Smooth muscle cell (in vitro differentiated cells): ENCODE measurements around the gene GPR61. TPM values are rescaled to one million over a fixed set of nuclear protein-coding genes. Genes with fewer than 3 reads are reported as not detected.

Experiments
- DNase-seq: peaks from one replicate; lab custom pipeline; 2025; ENCODE audit not compliant: unreplicated experiment; lab: John Stamatoyannopoulos, UW
- H2AFZ ChIP-seq: fragments of 200-600 bp; sonication (generic); 2 replicates; pipeline ENCODE4 v1.6.0; 2016; ENCODE audit warnings: antibody characterized with exemption, low read depth, mild to moderate bottlenecking
- H3F3A ChIP-seq: fragments of 200-600 bp; sonication (generic); 2 replicates; pipeline ENCODE4 v1.6.0; 2017; ENCODE audit warnings: antibody characterized with exemption, low read depth
- H3K27ac ChIP-seq: fragments of 200-600 bp; sonication (generic); 2 replicates; pipeline ENCODE4 v1.5.1; 2016; ENCODE audit warnings: low read depth, mild to moderate bottlenecking
- H3K27me3 ChIP-seq: fragments of 200-600 bp; sonication (generic); 2 replicates; pipeline ENCODE4 v1.6.1; 2016; ENCODE audit warnings: low read depth, mild to moderate bottlenecking
- H3K36me3 ChIP-seq: fragments of 200-600 bp; sonication (generic); 2 replicates; pipeline ENCODE4 v1.5.1; 2016; ENCODE audit warnings: low read depth
- H3K4me1 ChIP-seq: fragments of 200-600 bp; sonication (generic); 2 replicates; pipeline ENCODE4 v1.5.1; 2016; ENCODE audit warnings: low read depth
- H3K4me2 ChIP-seq: fragments of 200-600 bp; sonication (generic); 2 replicates; pipeline ENCODE4 v1.6.0; 2016; ENCODE audit warnings: mild to moderate bottlenecking
- H3K4me3 ChIP-seq: fragments of 200-600 bp; sonication (generic); 2 replicates; pipeline ENCODE4 v1.5.1; 2016; ENCODE audit warnings: mild to moderate bottlenecking
- H3K79me2 ChIP-seq: fragments of 200-600 bp; sonication (generic); 2 replicates; pipeline ENCODE4 v1.6.0; 2016; ENCODE audit warnings: low read depth, mild to moderate bottlenecking
- H3K9ac ChIP-seq: fragments of 200-600 bp; sonication (generic); 2 replicates; pipeline ENCODE4 v1.6.0; 2016; ENCODE audit warnings: low read depth
- H3K9me3 ChIP-seq: fragments of 200-600 bp; sonication (generic); replicated peaks from 2 replicates; pipeline ENCODE4 v1.5.1; 2016; ENCODE audit warnings: low read depth
- H4K20me1 ChIP-seq: fragments of 200-600 bp; sonication (generic); 2 replicates; pipeline ENCODE4 v1.6.0; 2016; ENCODE audit warnings: low read depth
- CTCF ChIP-seq: fragments of 200-600 bp; sonication (generic); IDR thresholded peaks from 2 replicates; pipeline ENCODE4 v1.5.1; 2017; ENCODE audit warnings: borderline replicate concordance, mild to moderate bottlenecking, antibody characterized with exemption; ENCODE audit not compliant: insufficient read depth, poor library complexity, severe bottlenecking
- WGBS: methylation state at CpG from one replicate; pipeline ENCODE4 v1.1.7; 2016; ENCODE audit warnings: low lambda C conversion rate; 5-methylcytosine and 5-hydroxymethylcytosine counted together
- polyA plus RNA-seq: library from polyadenylated mRNA; unstranded; fragments of >200 nt; fragmentation: Nextera tagmentation; extraction: Ambion mirVana; gene quantifications from 2 replicates; pipeline ENCODE4 v1.2.1, GENCODE V29; 2016
- total RNA-seq: library from RNA; depleted of rRNA; stranded (reverse); fragments of >200 nt; gene quantifications from 2 replicates; pipeline ENCODE4 v1.2.3, GENCODE V29; 2014

Gene GPR61
- total and polyA plus RNA-seq, 2 experiments from 2014 or later, result 0.37 TPM; not detected in 1

DNA sequence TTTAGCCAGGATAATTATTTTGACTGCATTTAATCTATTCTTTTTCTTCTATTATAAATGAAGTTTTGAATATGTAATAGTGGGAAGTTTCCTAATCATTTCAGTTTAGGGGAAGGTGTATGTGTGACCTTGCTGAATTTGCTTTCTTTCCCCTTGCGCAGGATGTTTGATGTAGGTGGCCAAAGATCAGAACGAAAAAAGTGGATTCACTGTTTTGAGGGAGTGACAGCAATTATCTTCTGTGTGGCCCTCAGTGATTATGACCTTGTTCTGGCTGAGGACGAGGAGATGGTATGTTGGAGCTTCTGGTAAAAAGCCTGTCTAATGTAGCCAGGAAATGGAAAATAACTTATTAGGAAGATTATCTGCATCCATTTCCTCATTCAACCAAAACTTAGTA lies 46.4 kb downstream of the GPR61 start:
- H3K79me2 ChIP-seq, result peaks cover 16% of the 10 kb centered on the region
- no peaks in the 10 kb centered on the region for H3K4me1 ChIP-seq
- H3K36me3 ChIP-seq, result peaks cover 45% of the 10 kb centered on the region
- H3K27ac ChIP-seq, result no peak overlapping the region
- no peak overlapping the region for H3K9ac ChIP-seq
- no peaks in the 10 kb centered on the region for H3K9me3 ChIP-seq
- no peak overlapping the region for H3K4me2 ChIP-seq
- H4K20me1 ChIP-seq, result peaks cover 55% of the 10 kb centered on the region
- no peak for TF ChIP-seq CTCF
- WGBS, result 97% methylated on average over 3 of the region's 3 CpGs
- H3K4me3 ChIP-seq, result no peak overlapping the region
- H3F3A ChIP-seq, result no peaks in the 10 kb centered on the region
- H3K27me3 ChIP-seq, result no peaks in the 10 kb centered on the region
- DNase-seq, result no peak
- H2AFZ ChIP-seq, result no peak overlapping the region

GRCh38 chr1:109589177-109589576 lies 49.5 kb downstream of the GPR61 start:
- no peak overlapping the region for H3K27ac ChIP-seq
- H3K4me2 ChIP-seq, result no peak overlapping the region
- WGBS, result 92% methylated on average over 3 of the region's 3 CpGs
- H2AFZ ChIP-seq, result no peak overlapping the region
- peaks cover 59% of the 10 kb centered on the region for H3K36me3 ChIP-seq
- H4K20me1 ChIP-seq, result peaks cover 38% of the 10 kb centered on the region
- H3K4me3 ChIP-seq, result no peak overlapping the region
- no peak overlapping the region for H3K9ac ChIP-seq
- H3K79me2 ChIP-seq, result peaks cover 12% of the 10 kb centered on the region
- H3K9me3 ChIP-seq, result no peaks in the 10 kb centered on the region
- no peaks in the 10 kb centered on the region for H3K27me3 ChIP-seq
- no peaks in the 10 kb centered on the region for H3F3A ChIP-seq
- TF ChIP-seq CTCF, result no peak
- no peak for DNase-seq
- no peaks in the 10 kb centered on the region for H3K4me1 ChIP-seq

DNA sequence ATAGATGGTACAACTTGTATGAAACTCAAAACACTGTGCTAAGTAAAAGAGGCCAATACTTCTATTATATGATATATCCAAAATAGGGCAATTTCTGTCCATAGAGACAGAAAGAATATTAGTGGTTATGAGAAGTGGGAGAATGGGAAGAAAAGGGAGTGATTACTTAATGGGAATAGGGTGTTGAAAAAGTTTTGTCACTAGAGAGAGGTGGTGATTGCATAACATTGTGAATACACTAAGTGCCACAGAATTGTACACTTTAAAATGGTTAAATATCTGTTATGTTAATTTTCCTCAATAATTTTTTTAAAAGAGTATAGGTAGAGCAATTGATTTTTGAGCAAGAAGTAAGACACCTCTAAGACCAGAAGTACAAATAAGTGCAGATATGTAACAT lies 50.0 kb downstream of the GPR61 start:
- DNase-seq, result no peak
- Histone ChIP-seq H3K9ac (no peak overlapping the region), H3K27ac (no peak overlapping the region), H3K79me2 (peaks cover 8% of the 10 kb centered on the region), H3K27me3 (no peaks in the 10 kb centered on the region), H4K20me1 (peaks cover 33% of the 10 kb centered on the region), H3K4me3 (no peak overlapping the region), H3F3A (no peaks in the 10 kb centered on the region), H3K36me3 (peaks cover 55% of the 10 kb centered on the region), H3K4me2 (no peak overlapping the region), H3K4me1 (no peaks in the 10 kb centered on the region), H2AFZ (no peak overlapping the region), H3K9me3 (no peaks in the 10 kb centered on the region)
- TF ChIP-seq CTCF, result no peak

DNA sequence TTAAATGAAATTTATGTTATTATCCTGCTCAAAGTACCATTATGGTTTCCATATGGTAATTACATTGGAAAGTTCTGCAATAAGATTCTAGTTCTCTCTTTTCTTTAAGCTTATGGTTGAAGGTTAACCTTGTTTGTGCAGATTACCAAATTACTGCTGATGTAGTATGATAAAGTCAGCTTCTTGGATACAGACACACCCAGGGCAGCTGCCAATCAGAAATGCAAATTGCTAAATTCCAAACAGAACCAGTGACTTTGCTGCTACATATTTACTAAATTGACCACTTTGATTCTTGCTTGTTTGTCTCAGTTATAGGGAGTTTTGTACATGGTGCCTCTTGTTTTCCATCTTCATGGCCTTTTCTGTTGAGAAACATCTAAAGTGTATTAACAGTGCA lies 53.2 kb downstream of the GPR61 start:
- H3K4me1 ChIP-seq, result no peaks in the 10 kb centered on the region
- H3K4me2 ChIP-seq, result no peak overlapping the region
- no peak for DNase-seq
- H3K9me3 ChIP-seq, result no peaks in the 10 kb centered on the region
- no peaks in the 10 kb centered on the region for H3K79me2 ChIP-seq
- no peaks in the 10 kb centered on the region for H3F3A ChIP-seq
- no peak for TF ChIP-seq CTCF
- H3K36me3 ChIP-seq, result peaks cover 29% of the 10 kb centered on the region
- H4K20me1 ChIP-seq, result peaks cover 29% of the 10 kb centered on the region
- H2AFZ ChIP-seq, result no peak overlapping the region
- H3K9ac ChIP-seq, result no peak overlapping the region
- H3K27me3 ChIP-seq, result no peaks in the 10 kb centered on the region
- H3K27ac ChIP-seq, result no peak overlapping the region
- no peak overlapping the region for H3K4me3 ChIP-seq
